Measurements from ENCODE around the gene MRPS34.

MRPS34 gene

GRCh38 chr16:1772362-1772907 is 499 bp downstream of the MRPS34 start, which contains the start of gene EME2:
TSS of gene EME2 (plus strand) at chr16:1772810. CDS start at chr16:1773228, 418 bp downstream.
- no peak for TF ChIP-seq EZH2 (optimal IDR thresholded peaks at IDR 0.05; ENCODE audit: low read depth, low read length)
- TF ChIP-seq, protein P1, sequence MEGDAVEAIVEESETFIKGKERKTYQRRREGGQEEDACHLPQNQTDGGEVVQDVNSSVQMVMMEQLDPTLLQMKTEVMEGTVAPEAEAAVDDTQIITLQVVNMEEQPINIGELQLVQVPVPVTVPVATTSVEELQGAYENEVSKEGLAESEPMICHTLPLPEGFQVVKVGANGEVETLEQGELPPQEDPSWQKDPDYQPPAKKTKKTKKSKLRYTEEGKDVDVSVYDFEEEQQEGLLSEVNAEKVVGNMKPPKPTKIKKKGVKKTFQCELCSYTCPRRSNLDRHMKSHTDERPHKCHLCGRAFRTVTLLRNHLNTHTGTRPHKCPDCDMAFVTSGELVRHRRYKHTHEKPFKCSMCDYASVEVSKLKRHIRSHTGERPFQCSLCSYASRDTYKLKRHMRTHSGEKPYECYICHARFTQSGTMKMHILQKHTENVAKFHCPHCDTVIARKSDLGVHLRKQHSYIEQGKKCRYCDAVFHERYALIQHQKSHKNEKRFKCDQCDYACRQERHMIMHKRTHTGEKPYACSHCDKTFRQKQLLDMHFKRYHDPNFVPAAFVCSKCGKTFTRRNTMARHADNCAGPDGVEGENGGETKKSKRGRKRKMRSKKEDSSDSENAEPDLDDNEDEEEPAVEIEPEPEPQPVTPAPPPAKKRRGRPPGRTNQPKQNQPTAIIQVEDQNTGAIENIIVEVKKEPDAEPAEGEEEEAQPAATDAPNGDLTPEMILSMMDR (IDR thresholded peaks at IDR 0.05; ENCODE audit: low read length), result no peak
- no peak for TF ChIP-seq EZH2phosphoT487 (IDR thresholded peaks at IDR 0.05; ENCODE audit: low read length)
- Histone ChIP-seq H3K4me2 (ENCODE audit: low read depth, low read length) (peak within 1 kb of the TSS; percentile 94), H3F3A (ENCODE audit: insufficient read depth, low read length) (peaks cover 13% of the 10 kb centered on the region), H2AFZ (ENCODE audit: low read length) (peak within 1 kb of the TSS; percentile 81), H4K20me1 (ENCODE audit: insufficient read depth, low read length) (no peaks in the 10 kb centered on the region), H3K4me3 (ENCODE audit: low read length) (peak within 1 kb of the TSS; percentile 96), H3K9me2 (replicated peaks; ENCODE audit: insufficient read depth, low read length) (no peaks in the 10 kb centered on the region), H3K4me1 (ENCODE audit: low read length) (0 out of 2 replicates have a peak, but pooled peaks cover 3% of the 10 kb centered on the region), H3K27me3 (replicated peaks; ENCODE audit: insufficient read depth, low read length) (no peaks in the 10 kb centered on the region), H3K36me3 (replicated peaks; ENCODE audit: insufficient read depth, low read length) (no peaks in the 10 kb centered on the region), H3K9ac (ENCODE audit: low read length) (peak within 1 kb of the TSS; percentile 98), H3K27ac (ENCODE audit: low read length) (peak within 1 kb of the TSS; percentile 90), H3K79me2 (ENCODE audit: low read length) (peaks cover 45% of the 10 kb centered on the region), H3K9me3 (replicated peaks; ENCODE audit: insufficient read depth, low read length) (no peaks in the 10 kb centered on the region)
- peak; percentile 60 for DNase-seq

DNA sequence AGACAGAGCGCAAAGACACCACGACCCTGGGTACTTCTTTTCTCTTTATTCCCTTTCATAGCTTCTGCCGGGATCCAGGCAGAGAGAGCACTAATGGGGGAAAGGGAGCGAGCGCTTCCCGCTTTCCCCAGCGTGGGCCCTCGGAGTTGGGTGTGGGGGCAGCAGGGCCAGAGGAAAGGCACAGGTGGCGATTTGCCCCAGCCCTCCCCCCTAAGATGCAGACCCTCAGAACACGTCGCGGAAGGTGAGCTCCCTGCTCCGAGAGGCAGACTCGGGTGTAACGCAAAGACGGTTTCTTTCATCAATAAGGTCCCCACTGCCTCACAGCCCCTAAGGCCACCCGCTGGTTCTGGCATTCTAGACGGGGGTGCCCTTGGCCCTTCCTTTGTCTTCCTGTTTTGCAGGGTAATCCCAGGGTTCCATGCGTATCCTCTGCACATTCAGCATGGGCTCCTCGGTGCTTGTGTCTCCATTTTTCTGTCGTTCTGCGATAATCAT is 1.0 kb downstream of the MRPS34 start:
- Histone ChIP-seq H3K79me2 (ENCODE audit: low read length) (peaks cover 45% of the 10 kb centered on the region), H3F3A (ENCODE audit: insufficient read depth, low read length) (peaks cover 13% of the 10 kb centered on the region), H3K4me3 (ENCODE audit: low read length) (peak overlapping the region; percentile 96), H3K4me2 (ENCODE audit: low read depth, low read length) (peak overlapping the region; percentile 94), H3K4me1 (ENCODE audit: low read length) (0 out of 2 replicates have a peak, but pooled peaks cover 3% of the 10 kb centered on the region), H3K27me3 (replicated peaks; ENCODE audit: insufficient read depth, low read length) (no peaks in the 10 kb centered on the region), H4K20me1 (ENCODE audit: insufficient read depth, low read length) (no peaks in the 10 kb centered on the region), H3K36me3 (replicated peaks; ENCODE audit: insufficient read depth, low read length) (no peaks in the 10 kb centered on the region), H3K9ac (ENCODE audit: low read length) (peak overlapping the region; percentile 98), H3K27ac (ENCODE audit: low read length) (peak overlapping the region; percentile 90), H3K9me3 (replicated peaks; ENCODE audit: insufficient read depth, low read length) (no peaks in the 10 kb centered on the region), H3K9me2 (replicated peaks; ENCODE audit: insufficient read depth, low read length) (no peaks in the 10 kb centered on the region), H2AFZ (ENCODE audit: low read length) (peak overlapping the region; percentile 81; the same call in 1 of the 2 replicates)
- DNase-seq, result no peak
- TF ChIP-seq, protein P1 (IDR thresholded peaks at IDR 0.05; ENCODE audit: low read length), result no peak
- TF ChIP-seq EZH2 (optimal IDR thresholded peaks at IDR 0.05; ENCODE audit: low read depth, low read length), result no peak
- no peak for TF ChIP-seq EZH2phosphoT487 (IDR thresholded peaks at IDR 0.05; ENCODE audit: low read length)

- peak within 1 kb of the TSS; percentile 98 for H3K9ac ChIP-seq (ENCODE audit: low read length)
- no peaks in the 10 kb centered on the region for H4K20me1 ChIP-seq (ENCODE audit: insufficient read depth, low read length)
- peaks cover 13% of the 10 kb centered on the region for H3F3A ChIP-seq (ENCODE audit: insufficient read depth, low read length)
- peak within 1 kb of the TSS; percentile 90 for H3K27ac ChIP-seq (ENCODE audit: low read length)
- DNase-seq, result peak; percentile 69
- H3K4me2 ChIP-seq (ENCODE audit: low read depth, low read length), result peak within 1 kb of the TSS; percentile 94
- peaks cover 45% of the 10 kb centered on the region for H3K79me2 ChIP-seq (ENCODE audit: low read length)
- H3K36me3 ChIP-seq (replicated peaks; ENCODE audit: insufficient read depth, low read length), result no peaks in the 10 kb centered on the region
- 0 out of 2 replicates have a peak, but pooled peaks cover 3% of the 10 kb centered on the region for H3K4me1 ChIP-seq (ENCODE audit: low read length)
- no peaks in the 10 kb centered on the region for H3K27me3 ChIP-seq (replicated peaks; ENCODE audit: insufficient read depth, low read length)
- H3K9me2 ChIP-seq (replicated peaks; ENCODE audit: insufficient read depth, low read length), result no peaks in the 10 kb centered on the region
- peak within 1 kb of the TSS; percentile 96 for H3K4me3 ChIP-seq (ENCODE audit: low read length)
- no peaks in the 10 kb centered on the region for H3K9me3 ChIP-seq (replicated peaks; ENCODE audit: insufficient read depth, low read length)
- TF ChIP-seq, protein P1 (IDR thresholded peaks at IDR 0.05; ENCODE audit: low read length), result no peak
- no peak for TF ChIP-seq EZH2 (optimal IDR thresholded peaks at IDR 0.05; ENCODE audit: low read depth, low read length)
- no peak for TF ChIP-seq EZH2phosphoT487 (IDR thresholded peaks at IDR 0.05; ENCODE audit: low read length)
- H2AFZ ChIP-seq (ENCODE audit: low read length), result peak within 1 kb of the TSS; percentile 81
Measured at GRCh38 chr16:1771188-1771863, 1.6 kb downstream of the MRPS34 start, which contains the start of gene NME3. TSS of gene NME3 (minus strand) at chr16:1771543. CDS start at chr16:1771534, 9 bp downstream.
